ENCODE data around the gene AEBP1.

- TF ChIP-seq CTCF (IDR thresholded peaks at IDR 0.05; ENCODE audit: low read depth, low read length) (no peak), EZH2phosphoT487 (IDR thresholded peaks at IDR 0.05; ENCODE audit: low read depth) (no peak)
Observed at GRCh38 chr7:44084701-44085100, 19.4 kb upstream of the AEBP1 start.

Data from OCI-LY3 (cell line).